ENCODE results near the gene ZNHIT3. TPM values are rescaled to one million over a fixed set of nuclear protein-coding genes. Genes with fewer than 3 reads are reported as not detected.
A peak's percentile ranks its signal among the peaks of the same experiment; 100 is the strongest.
"Not testable (repeated sequence)": the region's sequence is repeated elsewhere in the genome, so short reads cannot be mapped to it uniquely, and the experiment has no call there.

ZNHIT3 gene
- total RNA-seq (10 to 100 TPM; 27.7 to 47.2 (median 29.9) TPM), polyA plus RNA-seq (10 to 100 TPM; 59.5 to 63.5 TPM)
- long read RNA-seq, donor 1, transcript ZNHIT3-204 (5 exons, 951 nt): major isoform, 12 of 20 reads
- long read RNA-seq, donor 1, partial matches to known transcripts: 0 of 20 reads
- long read RNA-seq, donor 1, other reads (novel, unspliced or antisense): 2 of 20 reads
- long read RNA-seq, donor 2, full-length matches to known transcripts: 35 of 35 reads
- long read RNA-seq, donor 2, partial matches to known transcripts: 0 of 35 reads
- long read RNA-seq, donor 2, other reads (novel, unspliced or antisense): 0 of 35 reads
- long read RNA-seq, donor 3, transcript ZNHIT3-204 (5 exons, 951 nt): major isoform, 12 of 15 reads
- long read RNA-seq, donor 3, partial matches to known transcripts: 0 of 15 reads
- long read RNA-seq, donor 3, other reads (novel, unspliced or antisense): 0 of 15 reads

GRCh38 chr17:36486204-36487194 is at the start of gene ZNHIT3:
Gene ZNHIT3, plus strand, starts transcription at chr17:36486681. Its CDS starts 19 bp downstream, at chr17:36486700.
- TF ChIP-seq POLR2A (IDR thresholded peaks at IDR 0.05): peak; percentile 42
- no peak for TF ChIP-seq CTCF (IDR thresholded peaks at IDR 0.05)
- TF ChIP-seq EP300 (IDR thresholded peaks at IDR 0.05): no peak
- H3K4me3 ChIP-seq: peak within 1 kb of the TSS; percentile 84
- 0 to 1% (median 1%) methylated on average over 54 to 73 of the region's 73 CpGs for WGBS, 3 donors
- no peaks in the 10 kb centered on the region for H3K27me3 ChIP-seq
- H3K4me1 ChIP-seq (ENCODE audit: insufficient read depth): peaks cover 20% of the 10 kb centered on the region
- peak within 1 kb of the TSS; percentile 60 to 72 for H3K27ac ChIP-seq
- H3K36me3 ChIP-seq: no peaks in the 10 kb centered on the region
- intact Hi-C loops (cut with DNase I): loop anchor here in 2 of 4 donors (10.0 kb wide), 2 partner anchors 512 to 722 kb away; partner anchors contain the start of gene C17orf50 (in 1 of the 2)
- H3K9me3 ChIP-seq: no peaks in the 10 kb centered on the region
- DNase-seq: peak; percentile 82 to 91 (median 88)

GRCh38 chr17:36441792-36442191 is 44.7 kb upstream of the ZNHIT3 start:
- H3K4me1 ChIP-seq (ENCODE audit: insufficient read depth); H3K9me3 ChIP-seq; H3K27me3 ChIP-seq; intact Hi-C loops (cut with DNase I); DNase-seq; H3K27ac ChIP-seq; H3K4me3 ChIP-seq; H3K36me3 ChIP-seq: not testable (repeated sequence)
- WGBS, 3 donors: no CpG with 5 or more reads among the region's 4 CpGs

- H3K36me3 ChIP-seq: no peaks in the 10 kb centered on the region
- DNase-seq: no peak
- no peak overlapping the region for H3K4me3 ChIP-seq
- WGBS, 3 donors: 79 to 86% (median 80%) methylated on average over 6 of the region's 6 CpGs
- H3K27ac ChIP-seq: no peak overlapping the region
- intact Hi-C loops (cut with DNase I): no loop called here
- no peaks in the 10 kb centered on the region for H3K27me3 ChIP-seq
- TF ChIP-seq EP300 (IDR thresholded peaks at IDR 0.05): no peak
- H3K4me1 ChIP-seq (ENCODE audit: insufficient read depth): no peaks in the 10 kb centered on the region
- no peaks in the 10 kb centered on the region for H3K9me3 ChIP-seq
Measured at GRCh38 chr17:36443777-36444176, 42.7 kb upstream of the ZNHIT3 start.

- DNase-seq; H3K4me3 ChIP-seq; intact Hi-C loops (cut with DNase I); H3K27ac ChIP-seq; H3K27me3 ChIP-seq; H3K4me1 ChIP-seq (ENCODE audit: insufficient read depth); H3K36me3 ChIP-seq; H3K9me3 ChIP-seq: not testable (repeated sequence)
- WGBS, 3 donors: 60 to 65% methylated on average over 10 to 11 of the region's 15 CpGs; no CpG with 5 or more reads in 1 of the 3 donors
Measured at GRCh38 chr17:36449997-36450396, 36.5 kb upstream of the ZNHIT3 start.

- 68 to 77% methylated on average over 7 to 9 of the region's 9 CpGs; no CpG with 5 or more reads in 1 of the 3 donors for WGBS, 3 donors
- H3K4me3 ChIP-seq; H3K9me3 ChIP-seq; intact Hi-C loops (cut with DNase I); H3K36me3 ChIP-seq; H3K27ac ChIP-seq; H3K4me1 ChIP-seq (ENCODE audit: insufficient read depth); DNase-seq; H3K27me3 ChIP-seq: not testable (repeated sequence)
Measured at GRCh38 chr17:36452888-36453287, 33.6 kb upstream of the ZNHIT3 start.

GRCh38 chr17:36457701-36458100 is 28.8 kb upstream of the ZNHIT3 start:
- intact Hi-C loops (cut with DNase I); H3K36me3 ChIP-seq; H3K27ac ChIP-seq; DNase-seq; H3K9me3 ChIP-seq; H3K27me3 ChIP-seq; H3K4me1 ChIP-seq (ENCODE audit: insufficient read depth); H3K4me3 ChIP-seq: not testable (repeated sequence)
- 77 to 90% (median 88%) methylated on average over 3 to 9 of the region's 9 CpGs for WGBS, 3 donors
